GM18870 (cell line): ENCODE results near the gene THRB.

Experiments
- ATAC-seq: cut with Tn5 transposase; IDR thresholded peaks from one replicate; pipeline ENCODE4 v1.9.1; 2021; ENCODE audit warnings: moderate library complexity; ENCODE audit not compliant: unreplicated experiment

The THRB gene

DNA sequence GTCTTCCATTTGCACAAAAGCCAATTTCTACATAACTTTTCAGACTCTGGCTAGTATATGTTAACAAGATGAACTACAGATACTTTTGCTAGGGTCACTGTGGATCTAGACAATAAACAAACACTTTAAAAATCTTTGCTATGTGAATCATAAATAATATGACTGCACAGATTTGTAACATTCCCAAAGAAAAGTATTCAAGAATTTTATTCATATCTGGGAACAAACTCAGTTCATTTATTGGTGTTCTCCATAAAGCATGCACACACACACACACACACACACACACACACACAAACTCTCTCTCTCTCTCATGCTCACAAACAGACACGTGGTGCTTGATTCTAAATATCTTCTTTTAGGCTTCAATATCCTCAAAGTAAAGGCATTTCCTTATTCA, 18.8 kb upstream of the THRB start:
- no peak for ATAC-seq

DNA sequence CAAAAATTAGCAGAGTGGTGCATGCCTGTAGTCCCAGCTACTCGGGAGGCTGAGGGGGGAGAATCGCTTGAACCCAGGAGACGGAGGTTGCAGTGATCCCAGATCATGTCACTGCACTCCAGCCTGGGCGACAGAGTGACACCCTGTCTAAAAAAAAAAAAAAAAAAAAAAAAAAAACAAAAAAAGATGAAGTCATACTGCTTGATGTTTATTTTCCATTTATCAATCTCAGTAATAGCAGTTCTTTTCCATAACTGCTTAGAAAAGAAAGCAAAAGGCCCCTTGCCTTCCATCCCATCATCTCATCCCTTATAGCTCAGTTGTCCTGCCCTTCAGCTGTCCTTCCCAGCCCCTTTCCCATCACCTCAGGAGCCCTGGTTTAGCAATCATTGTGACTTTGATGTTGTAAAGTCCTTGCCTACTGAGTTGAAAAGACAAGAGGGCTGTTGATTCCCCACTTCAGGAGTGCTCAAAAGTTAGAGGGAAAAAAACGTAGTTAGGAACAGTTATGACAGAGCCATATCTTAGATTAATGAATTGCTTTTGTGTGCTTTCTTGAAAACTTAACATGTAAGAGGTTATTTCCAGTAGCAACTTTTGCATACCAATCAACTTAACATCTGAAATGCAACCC, 18.0 kb upstream of the THRB start:
- no peak for ATAC-seq

DNA sequence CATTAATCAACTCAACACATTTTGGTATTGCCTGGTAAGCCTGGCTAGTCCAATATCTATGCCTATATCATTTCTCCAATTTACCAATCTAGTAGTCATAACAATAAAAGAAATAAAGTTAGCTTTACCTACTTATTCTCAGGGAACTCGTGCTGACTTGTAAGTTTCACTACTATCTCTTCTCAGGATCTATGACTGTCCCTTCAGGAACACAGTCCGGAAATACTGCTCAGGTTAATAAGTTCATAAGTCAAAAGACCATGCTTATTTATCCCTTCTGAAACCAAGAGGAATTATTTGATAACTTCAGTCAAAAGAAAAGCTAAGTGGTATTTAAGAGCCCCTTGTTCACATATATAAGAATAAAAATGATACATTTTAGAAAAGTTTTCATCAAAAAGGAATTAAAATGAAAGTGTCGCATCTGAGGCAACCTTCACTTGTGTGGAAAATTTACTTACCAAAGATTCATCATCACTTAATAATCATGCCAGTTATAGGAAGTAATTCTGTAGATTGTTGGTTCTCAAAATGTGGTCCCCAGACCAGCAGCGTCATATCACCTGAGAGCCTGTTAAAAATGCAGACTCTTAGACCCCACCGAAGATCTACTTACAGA, 15.5 kb upstream of the THRB start:
- ATAC-seq = no peak

DNA sequence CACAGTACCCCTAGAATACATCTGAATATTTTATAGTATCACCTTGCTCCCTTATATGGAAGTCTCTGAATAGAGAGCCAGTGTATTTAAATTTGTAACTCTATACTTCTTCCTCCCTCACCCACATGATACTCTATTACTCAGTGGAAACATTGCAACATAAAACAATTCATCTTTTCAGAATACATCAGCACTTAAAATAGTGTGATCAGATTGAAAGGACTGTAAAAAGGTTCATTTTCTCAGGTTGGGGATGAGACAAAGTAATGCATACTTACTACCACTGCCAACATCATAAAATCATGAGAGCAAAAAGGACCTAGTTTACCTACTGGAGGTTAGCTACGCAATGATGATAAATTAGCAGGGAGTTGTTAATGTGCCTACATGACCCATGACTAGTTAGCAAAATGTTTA, 13.8 kb upstream of the THRB start:
- no peak for ATAC-seq

DNA sequence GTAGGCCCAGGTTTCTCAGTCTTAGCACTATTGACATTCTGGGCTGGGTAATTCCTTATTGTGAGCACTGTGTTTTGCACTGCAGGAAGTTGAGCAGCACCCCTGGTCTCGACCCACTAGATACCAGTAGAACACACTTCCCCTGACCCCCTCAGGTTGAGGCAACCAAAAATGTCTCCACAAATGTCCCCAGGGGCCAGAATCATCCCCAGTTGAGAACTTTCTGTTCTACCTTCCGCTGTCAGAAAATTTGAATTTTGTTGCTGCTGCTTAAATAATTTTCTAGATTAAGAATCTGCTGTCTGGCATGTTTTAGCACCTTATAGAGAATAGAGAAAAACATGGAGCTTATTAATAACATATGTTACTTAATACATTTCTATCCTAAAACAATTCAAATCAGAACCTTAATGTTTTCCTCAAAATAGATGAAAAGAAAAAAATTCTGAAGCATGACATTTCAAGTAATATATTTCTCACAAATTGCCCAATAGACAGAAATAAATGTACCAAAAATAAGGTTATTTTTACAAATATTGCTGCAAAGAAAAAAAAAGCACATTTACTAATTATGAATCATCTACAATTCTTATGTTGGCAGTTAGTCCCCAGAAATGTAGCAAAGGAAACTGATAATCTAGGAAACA, 13.2 kb upstream of the THRB start:
- ATAC-seq = no peak

DNA sequence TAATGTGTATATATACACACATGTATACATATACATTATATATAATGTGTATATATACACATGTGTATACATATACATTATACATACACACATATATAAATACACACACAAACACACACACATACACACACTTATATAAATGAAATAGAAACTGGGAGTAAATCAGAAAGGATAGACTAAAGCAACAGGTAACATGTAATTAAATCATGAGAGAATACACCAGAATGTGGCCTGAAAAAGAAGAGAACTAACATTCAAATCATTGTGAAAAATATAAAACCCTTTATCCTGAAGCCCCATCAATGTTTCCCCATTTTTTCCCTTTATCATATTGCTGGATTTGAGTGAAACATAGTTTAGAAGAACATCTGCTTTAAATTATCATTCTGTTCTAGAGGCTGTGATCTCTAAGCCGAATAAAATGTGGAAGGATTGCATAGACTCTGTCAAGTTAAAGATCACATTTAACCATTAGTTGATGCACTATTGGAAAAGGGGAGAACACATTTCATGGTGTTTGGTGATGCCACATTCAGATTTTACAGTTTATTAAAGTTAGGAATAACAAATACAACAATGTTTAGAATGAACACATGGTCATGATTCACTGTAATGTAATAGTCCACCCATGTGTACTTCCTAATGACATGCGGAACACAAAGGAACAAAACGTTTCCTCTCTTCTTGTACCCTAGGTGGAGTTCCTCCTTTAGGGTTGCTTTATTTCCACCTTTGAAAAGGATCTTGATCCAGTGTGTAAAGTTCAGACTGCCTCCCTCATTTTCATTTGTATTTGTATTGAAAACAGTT, 12.5 kb upstream of the THRB start:
- no peak for ATAC-seq

DNA sequence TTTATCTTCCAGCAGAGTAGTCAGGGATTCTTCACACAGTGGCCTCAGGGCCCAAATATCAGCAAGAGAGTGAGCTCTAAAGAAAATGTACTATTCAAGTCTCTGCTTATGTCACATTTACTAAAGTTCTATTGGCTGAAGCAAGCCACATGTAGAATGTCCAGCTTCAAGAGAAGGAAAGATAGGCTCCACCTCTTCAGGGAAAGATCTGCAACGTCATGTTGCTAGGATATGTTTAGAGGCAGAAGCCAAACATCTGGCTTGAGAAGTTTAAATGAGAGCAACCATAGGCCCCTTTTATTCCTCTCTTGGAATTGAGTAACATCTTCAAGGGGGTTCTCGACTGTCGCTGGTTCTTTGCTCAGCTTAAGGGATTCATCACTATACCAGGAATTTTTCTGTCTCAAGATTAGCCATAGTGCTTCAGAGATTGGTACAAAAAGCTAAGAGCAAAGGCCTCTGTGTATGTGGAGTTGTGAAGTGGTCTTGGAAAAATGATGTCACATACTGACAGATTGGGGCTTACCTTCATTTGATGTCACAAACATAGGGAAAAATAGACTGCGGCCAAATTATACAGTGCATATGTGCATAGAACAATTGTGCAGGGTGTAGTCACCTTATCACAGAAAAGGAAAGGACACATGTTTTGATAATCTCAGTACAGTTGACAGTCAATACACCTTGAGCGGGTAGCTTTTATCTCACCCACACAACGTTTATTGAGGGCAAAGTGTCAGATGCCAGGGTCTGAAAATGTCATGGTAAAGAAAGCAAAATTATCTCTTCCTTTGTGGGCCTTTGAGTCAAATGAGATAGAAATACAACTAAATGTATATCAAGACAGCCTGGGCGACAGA, 11.3 kb upstream of the THRB start:
- no peak for ATAC-seq

DNA sequence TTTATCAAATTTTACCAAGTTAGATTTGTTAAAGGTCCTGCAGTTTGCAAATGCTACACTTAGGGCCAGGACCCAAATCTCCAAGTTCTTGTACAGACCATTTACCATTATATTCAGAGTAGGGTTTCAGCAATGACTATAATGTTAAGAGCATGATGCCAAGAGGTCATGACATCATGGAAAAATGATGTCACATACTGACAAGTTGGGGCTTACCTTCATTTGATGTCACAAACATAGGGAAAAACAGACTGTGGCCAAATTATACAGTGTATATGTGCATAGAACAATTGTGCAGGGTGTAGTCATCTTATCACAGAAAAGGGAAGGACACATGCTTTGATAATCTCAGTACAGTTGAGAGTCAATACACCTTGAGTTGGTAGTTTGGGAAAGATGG, 10.1 kb upstream of the THRB start:
- ATAC-seq = no peak

DNA sequence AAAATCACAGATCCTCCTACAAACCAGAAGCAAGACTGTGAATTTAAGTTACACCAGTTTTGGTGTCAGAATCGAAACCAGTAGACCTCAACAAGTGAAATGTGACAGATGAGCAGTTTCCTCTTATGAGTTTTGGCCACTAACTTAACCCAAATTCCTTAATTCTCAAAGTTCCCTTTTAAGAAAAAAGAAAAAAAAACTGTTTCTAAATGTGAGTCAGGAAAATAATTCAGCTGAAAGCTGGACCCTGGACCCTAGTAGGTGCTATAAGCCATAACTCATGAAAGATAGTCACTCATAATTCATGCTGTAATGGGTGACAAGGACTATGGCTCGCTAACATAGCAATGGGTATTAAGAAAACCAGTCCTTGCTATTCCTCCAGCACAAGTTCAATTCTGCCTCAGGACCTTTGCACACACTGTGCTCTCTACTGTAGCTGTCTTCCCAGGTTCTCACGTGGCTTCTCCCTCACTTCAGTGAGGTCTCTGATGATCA, 9.0 kb upstream of the THRB start:
- ATAC-seq = peak; percentile 90

DNA sequence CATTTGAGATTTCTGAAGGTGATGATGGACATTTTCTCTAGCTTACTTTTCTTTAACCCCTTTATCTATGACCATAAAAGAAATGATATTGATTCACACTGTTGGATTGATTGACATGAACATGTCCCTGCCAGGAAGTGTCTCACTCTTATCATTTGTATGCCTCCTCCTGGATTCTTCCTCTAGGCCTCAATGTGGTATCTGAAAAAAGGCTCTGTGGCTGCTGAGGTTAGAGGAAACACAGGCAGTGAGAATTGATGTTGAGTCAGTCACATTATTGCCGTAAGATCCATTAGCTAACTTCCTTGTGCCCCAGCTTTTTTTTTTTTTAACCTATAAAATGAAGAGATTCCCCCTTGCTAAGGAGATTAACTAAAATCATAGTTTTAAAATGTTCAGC, 8.0 kb upstream of the THRB start:
- no peak for ATAC-seq

DNA sequence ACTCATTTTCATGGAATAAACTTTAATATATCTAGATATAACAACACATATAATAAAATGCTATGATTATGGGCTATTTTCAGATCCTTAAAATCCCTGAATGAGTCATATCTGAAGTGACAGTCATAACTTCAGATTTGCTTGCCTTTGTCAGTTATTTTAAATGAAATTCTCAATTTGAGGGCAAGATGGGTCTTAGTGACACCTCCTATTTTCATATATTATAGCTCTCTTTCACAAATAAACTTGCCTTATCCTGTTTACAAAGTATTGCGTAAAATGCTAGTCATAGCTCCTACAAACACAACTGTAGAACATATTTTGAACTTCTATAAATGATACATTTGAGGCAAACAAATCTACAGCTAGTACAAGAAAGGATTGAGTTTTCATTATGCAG, 6.2 kb upstream of the THRB start:
- ATAC-seq = no peak

DNA sequence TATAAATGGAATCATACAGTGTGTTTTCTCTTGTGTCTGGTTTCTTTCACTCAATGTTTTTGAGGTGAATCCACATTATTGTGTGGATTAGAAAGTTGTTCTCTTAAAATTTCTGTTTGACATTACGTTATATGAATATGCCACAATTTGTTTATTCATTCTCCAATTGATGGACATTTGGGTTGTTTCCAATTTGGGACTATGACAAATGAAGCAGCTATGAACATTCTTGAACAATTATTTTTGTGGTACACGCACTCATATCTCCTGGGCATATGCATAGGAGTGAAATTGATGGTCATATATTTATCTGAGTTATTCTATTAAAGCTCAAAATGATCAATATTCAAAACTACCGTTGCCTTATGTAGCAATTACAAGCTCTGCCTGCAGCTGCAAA, 5.3 kb upstream of the THRB start:
- no peak for ATAC-seq

DNA sequence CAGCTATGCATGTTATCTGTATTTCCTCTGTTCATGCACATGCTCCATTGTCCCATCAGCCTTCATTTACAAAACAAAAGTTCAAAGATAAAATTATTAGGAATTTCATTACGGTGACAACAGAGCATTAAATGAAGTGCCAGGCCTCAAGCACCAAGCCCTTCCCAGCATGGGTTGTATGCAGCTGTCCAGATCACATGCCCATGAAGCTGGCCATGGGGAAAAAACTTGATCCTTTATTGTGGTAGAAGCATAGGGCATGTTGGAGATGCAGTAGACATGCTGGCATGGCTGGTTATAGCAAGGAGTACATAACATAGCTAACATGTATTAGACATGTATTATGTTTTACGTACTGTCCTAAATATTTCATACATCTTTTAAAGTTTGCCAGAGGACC, 4.1 kb upstream of the THRB start:
- ATAC-seq = no peak

DNA sequence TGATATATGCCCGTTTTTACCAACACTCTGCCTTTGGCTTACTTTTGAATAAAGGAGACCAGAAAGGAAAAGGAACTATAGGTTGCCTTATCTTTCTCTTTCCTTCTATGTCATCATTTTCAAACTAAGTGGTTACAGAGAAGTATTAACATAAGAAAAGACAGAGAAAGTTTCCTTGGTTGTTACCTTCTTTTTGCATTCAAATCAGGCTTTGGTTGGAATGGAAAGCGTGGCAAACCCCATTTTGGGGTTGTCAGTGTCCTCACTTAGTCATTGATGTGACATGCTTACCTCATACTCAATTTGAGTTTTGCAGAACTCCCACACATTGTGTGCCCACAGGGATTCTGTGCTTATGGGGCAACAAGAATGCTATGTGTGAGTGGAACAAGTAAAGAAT, 3.7 kb upstream of the THRB start:
- no peak for ATAC-seq

DNA sequence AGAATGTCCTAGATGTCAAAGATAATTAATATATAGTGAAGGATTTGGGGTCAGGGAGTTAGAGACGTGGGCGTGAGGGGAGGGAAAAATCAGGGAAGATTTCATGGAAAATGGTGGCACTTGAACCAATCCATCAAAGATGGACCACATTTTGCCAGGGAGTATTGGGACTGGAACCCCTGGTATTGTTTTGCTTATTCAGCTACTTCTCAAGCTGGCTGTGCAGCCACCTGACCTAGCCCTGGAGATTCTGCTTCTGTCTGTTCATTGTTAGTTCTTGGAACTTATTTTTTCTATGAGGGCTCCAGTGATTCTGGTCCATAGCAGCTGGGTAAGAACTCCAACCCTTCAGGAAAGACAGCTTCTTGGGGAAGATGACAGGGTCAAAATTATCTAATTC, 3.3 kb upstream of the THRB start:
- ATAC-seq = no peak

DNA sequence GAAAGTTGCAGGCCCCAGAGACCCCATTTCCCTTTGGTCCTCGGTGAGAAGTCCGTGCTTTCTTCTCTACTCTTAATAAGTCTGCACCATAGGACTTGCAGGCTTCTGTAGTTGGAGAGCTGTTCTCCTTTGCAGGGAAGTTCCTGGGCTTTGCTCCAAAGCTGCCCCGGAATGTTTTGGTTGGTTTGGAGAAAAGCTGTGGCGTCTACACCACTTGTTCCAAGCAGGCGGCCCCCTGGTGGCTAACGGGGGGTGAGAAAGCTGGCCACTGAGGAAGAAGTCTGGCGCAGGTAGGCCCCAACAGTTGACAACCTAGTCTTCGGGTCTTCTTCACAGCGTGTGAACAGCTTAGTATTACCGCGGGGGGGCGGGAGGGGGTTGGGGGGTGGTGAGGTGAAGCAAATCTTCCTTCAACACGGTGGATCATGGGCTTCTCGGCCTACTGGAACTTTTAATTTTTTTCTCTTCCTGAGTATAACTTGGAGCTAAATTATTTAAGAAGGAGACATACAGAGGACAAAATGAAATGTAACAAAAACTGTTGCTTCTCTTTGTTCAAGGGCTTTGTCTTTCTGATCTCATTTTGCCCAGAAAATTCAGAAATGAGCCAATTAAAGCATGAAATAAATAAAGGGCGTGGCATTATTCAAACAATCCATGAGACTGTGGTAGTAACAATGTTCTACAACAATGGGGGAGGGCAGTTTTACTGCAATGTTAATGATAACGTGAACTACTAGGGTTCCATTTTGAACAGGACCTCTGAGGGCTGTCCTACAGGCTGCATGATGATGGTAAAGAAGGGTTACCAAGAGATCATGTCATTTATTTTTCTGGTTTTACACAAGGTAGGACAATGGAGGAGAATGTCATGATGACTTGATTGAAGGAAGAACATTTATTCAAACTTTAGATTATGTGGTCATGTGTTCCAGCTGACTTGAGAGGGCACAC, 2.2 kb upstream of the THRB start:
- ATAC-seq = no peak

DNA sequence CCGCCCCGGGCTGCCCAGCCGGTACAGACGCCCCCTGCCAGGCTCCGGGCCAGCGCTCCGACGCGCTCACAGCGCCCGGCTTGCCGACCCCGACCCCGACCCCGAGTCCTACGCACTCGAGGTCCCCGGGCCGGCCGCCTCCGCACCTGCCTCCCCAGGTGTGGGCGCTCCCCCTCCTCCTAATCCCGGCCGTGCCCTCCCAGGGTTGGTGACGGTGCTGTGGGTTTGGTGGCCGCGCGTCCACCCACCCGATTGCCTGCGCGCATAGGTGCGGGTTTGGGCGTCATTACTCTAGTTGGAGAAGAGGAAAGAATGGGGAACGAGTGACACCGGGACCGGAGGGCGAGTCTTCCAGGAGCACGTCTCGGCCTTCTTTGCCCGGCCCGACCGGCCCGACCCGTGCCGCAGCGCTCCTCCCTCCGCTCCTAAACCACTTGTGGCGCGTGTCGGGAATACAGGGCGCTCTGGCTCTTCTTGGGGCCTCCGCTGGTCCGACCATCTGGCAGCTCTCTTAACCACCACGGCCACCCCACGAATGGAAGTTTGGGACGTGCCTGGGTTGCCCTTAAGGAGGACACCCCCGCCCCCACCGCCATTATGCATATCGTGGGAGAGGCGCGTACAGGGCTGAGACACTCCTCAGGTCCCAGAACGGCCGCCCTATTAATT, 810 bp upstream of the THRB start:
- ATAC-seq = no peak

DNA sequence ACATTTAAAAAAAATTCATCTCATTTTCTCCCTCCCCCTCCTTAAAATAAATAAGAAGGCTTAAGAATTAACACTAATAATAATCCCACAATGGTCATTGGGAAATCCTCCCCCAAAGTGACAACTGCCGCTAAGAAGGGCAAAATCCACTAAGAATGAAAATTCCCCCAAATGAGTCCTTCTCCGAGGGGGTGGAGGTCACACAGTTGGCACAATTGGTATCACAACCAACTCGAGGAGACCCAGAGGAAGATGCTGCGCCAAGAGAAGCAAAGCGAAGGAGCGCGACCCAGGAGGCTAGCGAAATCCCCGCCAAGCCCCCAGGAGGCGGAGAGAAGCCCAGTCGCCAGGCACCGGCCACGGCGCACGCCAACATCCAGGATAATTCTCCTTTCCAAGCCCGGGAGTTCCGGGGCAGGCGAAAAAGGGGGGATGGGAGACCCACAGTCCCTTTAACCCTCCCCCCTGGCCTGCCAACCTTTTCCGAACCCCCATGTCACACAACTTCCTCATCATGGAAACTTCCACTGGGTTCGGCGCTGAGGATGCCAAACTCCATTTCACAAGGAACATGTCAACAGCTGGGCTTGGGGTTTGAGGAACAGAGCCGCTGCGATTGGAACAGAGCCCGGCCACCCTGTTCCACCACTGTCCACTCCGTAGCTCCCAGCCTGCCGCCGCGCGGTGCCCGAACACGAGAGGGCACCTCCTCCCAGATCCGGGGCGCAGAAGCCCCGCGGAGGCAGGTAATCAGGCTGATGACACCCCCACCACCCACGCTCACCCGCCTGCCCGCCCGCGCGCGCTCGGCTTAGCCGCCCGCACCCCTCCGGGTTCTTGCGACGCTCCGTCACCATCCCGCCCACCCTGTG, 668 bp downstream of the THRB start:
- no peak for ATAC-seq
